Activated naive CD4-positive, alpha-beta T cell treated with anti-CD3 and anti-CD28 coated beads, Interleukin-2, amount 50 U/mL, for 24 hours (primary cell): ENCODE data around the gene RBBP9.
"Not testable (repeated sequence)": the region's sequence is repeated elsewhere in the genome, so short reads cannot be mapped to it uniquely, and the experiment has no call there.

Experiments
- H3K27ac Mint-ChIP-seq: one replicate; pipeline ENCODE4 v1.8.0; 2021; ENCODE audit warnings: mild to moderate bottlenecking, mixed read lengths
- H3K27me3 Mint-ChIP-seq: one replicate; pipeline ENCODE4 v1.8.0; 2021; ENCODE audit warnings: mixed read lengths
- H3K36me3 Mint-ChIP-seq: one replicate; pipeline ENCODE4 v1.8.0; 2021; ENCODE audit warnings: mixed read lengths
- H3K4me1 Mint-ChIP-seq: one replicate; pipeline ENCODE4 v1.8.0; 2021; ENCODE audit warnings: mixed read lengths
- H3K4me3 Mint-ChIP-seq: one replicate; pipeline ENCODE4 v1.8.0; 2021; ENCODE audit warnings: mild to moderate bottlenecking, mixed read lengths
- H3K9me3 Mint-ChIP-seq: one replicate; pipeline ENCODE4 v1.8.0; 2021; ENCODE audit warnings: mixed read lengths

RBBP9 gene

DNA sequence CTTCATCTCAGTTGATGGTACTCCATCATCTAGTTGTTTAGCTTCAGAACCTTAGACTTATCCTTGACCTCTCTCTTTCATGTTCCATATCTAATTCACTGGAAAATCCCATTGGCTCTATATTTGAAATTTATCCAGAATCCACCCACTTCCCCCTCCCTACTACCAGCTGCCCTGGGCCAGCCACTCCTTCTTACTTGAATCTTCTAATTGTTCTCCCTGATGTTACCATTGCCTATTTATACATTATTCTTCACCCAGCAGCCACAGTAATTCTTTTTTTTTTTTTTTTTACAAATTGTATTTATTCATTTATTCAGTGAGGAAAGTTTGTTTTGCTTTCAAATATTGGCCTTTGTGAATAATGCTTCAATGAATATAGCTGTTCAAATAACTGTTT, 18.9 kb upstream of the RBBP9 start:
- H3K9me3 Mint-ChIP-seq = no peaks in the 10 kb centered on the region

DNA sequence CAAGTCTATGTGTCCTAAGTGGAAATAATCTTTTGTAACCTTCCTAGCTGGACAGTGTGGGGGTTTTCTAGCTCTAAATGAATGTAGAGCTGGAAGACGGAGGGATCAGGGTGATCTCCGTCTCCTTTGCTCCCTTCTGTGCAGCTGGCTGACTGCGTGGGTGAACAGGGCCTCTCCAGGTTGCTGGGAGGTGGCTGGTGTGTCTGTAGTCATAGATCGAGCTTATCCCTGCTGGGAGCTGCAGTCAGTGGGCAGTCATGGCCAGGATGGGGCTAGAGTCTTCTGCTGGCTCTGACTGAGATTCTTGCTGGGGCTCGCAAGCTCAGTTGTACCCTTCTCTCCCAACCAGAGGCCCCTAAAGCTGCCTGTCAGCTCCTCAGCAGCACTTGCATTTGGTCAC, 17.1 kb upstream of the RBBP9 start:
- Mint-ChIP-seq H3K36me3 (peaks cover 16% of the 10 kb centered on the region), H3K27ac (no peak overlapping the region), H3K9me3 (no peaks in the 10 kb centered on the region), H3K27me3 (no peaks in the 10 kb centered on the region), H3K4me1 (peaks cover 49% of the 10 kb centered on the region), H3K4me3 (no peak overlapping the region)

More for the DNA sequence above, 18.9 kb upstream of the RBBP9 start:
- H3K4me1 Mint-ChIP-seq = peaks cover 33% of the 10 kb centered on the region
- H3K36me3 Mint-ChIP-seq = peaks cover 12% of the 10 kb centered on the region
- H3K4me3 Mint-ChIP-seq = no peak overlapping the region
- no peaks in the 10 kb centered on the region for H3K27me3 Mint-ChIP-seq
- no peak overlapping the region for H3K27ac Mint-ChIP-seq

DNA sequence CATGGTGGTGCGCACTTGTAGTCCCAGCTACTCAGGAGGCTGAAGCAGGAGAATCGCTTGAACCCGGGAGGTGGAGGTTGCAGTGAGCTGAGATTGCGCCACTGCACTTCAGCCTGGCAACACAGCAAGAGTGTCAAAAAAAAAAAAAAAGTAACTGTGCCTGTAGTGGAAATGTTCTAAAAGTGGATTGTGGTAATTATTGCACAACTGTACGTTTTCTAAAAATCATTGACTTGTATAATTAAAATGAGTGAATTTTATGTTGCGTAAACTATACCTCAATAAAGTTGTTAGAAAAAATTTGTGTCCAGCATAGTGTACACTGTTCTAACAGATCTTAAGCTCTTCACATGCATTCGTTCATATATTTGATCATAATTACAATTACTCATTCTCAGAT, 16.2 kb upstream of the RBBP9 start:
- Mint-ChIP-seq H3K4me3 (peak overlapping the region; percentile 6), H3K9me3 (no peaks in the 10 kb centered on the region), H3K4me1 (peaks cover 58% of the 10 kb centered on the region), H3K36me3 (peaks cover 16% of the 10 kb centered on the region), H3K27me3 (no peaks in the 10 kb centered on the region), H3K27ac (no peak overlapping the region)

DNA sequence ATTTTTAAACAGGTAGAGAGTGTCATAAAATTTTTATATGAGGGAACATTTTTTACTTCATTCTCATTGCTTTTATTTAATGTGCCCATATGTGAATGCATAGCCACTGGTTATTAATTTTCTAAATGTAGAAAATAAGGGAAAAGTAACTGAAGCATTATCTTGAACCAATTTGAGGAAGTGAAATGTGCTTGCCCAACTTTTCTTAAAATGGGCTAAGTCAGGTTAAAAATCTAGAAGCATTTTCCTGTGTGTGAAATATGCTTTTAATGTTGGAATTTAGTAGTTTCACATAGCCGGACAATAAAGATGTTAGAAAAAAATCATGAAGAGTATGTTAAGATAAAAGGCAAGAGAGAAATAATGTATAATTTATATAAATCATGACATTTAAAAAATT, 14.5 kb upstream of the RBBP9 start:
- Mint-ChIP-seq H3K36me3 (peaks cover 18% of the 10 kb centered on the region), H3K4me3 (no peak overlapping the region), H3K4me1 (peaks cover 70% of the 10 kb centered on the region), H3K27ac (no peak overlapping the region), H3K27me3 (no peaks in the 10 kb centered on the region), H3K9me3 (no peaks in the 10 kb centered on the region)

DNA sequence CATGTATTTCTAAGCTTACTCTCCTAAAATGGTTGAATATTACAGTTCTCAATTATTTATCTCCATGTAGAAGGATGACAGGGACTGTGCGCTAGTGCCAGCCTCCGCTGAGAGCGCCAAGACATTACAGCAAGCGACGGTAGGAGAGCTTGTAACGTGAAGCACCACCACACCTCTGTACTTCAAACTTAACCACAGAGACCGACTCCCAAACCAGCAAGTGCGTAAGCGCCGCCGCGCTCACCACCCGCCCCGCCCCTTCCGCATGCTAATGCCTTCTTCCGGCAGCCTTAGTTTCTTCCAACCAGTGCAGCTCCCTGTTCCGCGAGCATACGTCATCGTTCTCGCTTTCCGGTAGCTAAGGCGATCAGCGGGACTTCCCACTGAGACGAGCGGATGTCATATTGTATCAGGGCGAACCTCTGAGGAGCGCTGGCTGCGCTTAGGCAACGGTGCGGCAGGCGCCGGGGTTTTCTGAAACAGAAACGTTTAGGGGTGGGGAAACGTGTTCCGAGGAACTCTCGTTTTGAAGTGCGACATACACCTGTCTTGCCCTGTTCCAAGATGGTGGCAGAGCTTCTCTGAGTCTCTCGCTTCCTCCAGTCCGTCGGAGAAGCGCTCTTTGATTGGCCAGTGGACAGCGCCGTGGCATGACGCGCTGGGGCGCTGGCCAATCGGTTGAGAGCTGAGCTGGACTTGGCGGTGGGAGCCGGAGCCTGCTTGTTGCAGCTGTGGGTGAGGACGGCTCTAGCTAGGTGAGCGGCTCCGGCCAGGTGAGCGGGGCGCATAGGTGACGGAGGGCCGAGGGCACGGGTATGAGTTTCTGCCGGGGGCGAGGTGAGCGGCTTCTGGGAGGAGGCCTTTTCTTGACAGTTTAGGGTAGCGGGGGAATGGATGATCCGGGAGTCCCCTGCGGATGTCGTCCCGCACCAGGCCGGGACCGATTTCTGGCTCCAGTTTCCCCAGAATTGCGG, 10.5 kb upstream of the RBBP9 start, which contains the start of gene SEC23B:
Gene SEC23B, plus strand, starts transcription at position 723 of the 974 bp plus-strand sequence. CDS start 2,896 bp downstream, outside the sequence.
- H3K9me3 Mint-ChIP-seq = no peaks in the 10 kb centered on the region
- peak within 1 kb of the TSS; percentile 99 for H3K27ac Mint-ChIP-seq
- H3K4me1 Mint-ChIP-seq = peaks cover 52% of the 10 kb centered on the region
- H3K27me3 Mint-ChIP-seq = no peaks in the 10 kb centered on the region
- H3K36me3 Mint-ChIP-seq = peaks cover 12% of the 10 kb centered on the region
- H3K4me3 Mint-ChIP-seq = peak within 1 kb of the TSS; percentile 100

DNA sequence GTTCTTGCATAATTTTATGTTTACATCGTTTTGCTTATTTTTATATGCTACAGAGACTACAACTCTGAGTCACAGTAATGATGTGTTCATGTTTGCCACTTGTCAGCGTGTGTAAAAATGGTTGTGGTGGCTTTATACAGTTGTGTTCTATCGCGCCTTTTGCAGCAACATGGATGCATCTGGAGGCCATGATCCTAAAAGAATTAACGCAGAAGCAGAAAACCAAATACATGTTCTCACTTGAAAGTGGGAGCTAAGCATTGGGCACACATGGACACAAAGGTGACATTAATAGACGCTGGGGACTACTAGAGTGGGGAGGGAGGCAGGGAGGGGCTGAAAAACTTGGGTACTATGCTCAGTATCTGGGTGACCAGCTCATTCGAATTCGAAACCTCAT, 9.7 kb upstream of the RBBP9 start:
- Mint-ChIP-seq H3K27me3 (no peaks in the 10 kb centered on the region), H3K4me1 (peaks cover 51% of the 10 kb centered on the region), H3K27ac (peak overlapping the region; percentile 99), H3K9me3 (no peaks in the 10 kb centered on the region), H3K36me3 (peaks cover 12% of the 10 kb centered on the region), H3K4me3 (peak overlapping the region; percentile 100)

DNA sequence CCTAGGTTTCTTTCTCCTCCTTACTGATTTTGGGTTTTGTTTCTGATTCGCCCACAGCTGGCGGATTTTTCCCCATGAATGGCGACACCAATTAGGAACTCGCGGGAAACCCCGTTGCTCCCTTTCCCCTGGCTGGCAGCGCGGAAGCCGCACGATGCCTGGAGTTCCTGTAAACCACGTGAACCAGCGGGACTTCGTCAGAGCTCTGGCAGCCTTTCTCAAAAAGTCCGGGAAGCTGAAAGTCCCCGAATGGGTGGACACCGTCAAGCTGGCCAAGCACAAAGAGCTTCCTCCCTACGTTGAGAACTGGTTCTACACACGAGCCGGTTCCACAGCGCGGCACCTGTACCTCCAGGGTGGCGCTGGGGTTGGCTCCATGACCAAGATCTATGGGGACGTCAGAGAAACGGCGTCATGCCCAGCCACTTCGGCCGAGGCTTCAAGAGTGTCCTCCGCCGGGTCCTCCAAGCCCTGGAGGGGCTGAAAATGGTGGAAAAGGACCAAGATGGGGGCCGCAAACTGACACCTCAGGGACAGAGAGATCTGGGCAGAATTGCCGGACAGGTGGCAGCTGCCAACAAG, 7.5 kb upstream of the RBBP9 start:
- no peaks in the 10 kb centered on the region for H3K27me3 Mint-ChIP-seq
- no peak overlapping the region for H3K27ac Mint-ChIP-seq
- no peaks in the 10 kb centered on the region for H3K9me3 Mint-ChIP-seq
- H3K4me1 Mint-ChIP-seq = peaks cover 32% of the 10 kb centered on the region
- H3K4me3 Mint-ChIP-seq = no peak overlapping the region
- peaks cover 2% of the 10 kb centered on the region for H3K36me3 Mint-ChIP-seq

DNA sequence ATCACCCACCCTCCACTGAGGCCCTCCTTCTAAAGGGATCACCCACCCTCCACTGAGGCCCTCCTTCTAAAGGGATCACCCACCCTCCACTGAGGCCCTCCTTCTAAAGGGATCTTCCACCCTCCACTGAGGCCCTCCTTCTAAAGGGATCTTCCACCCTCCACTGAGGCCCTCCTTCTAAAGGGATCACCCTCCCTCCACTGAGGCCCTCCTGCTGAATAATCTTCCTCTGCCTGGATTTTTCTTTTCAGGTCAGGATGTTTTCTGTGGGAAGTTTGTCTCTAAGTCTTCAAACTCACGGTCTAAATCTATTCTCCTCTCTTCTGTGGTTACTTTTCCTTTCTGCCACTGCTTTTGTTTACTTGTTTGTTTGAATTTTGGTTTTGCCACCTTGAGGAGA, 4.6 kb upstream of the RBBP9 start:
- not testable (repeated sequence) for H3K36me3 Mint-ChIP-seq, H3K4me1 Mint-ChIP-seq, H3K27me3 Mint-ChIP-seq, H3K27ac Mint-ChIP-seq, H3K9me3 Mint-ChIP-seq, H3K4me3 Mint-ChIP-seq

DNA sequence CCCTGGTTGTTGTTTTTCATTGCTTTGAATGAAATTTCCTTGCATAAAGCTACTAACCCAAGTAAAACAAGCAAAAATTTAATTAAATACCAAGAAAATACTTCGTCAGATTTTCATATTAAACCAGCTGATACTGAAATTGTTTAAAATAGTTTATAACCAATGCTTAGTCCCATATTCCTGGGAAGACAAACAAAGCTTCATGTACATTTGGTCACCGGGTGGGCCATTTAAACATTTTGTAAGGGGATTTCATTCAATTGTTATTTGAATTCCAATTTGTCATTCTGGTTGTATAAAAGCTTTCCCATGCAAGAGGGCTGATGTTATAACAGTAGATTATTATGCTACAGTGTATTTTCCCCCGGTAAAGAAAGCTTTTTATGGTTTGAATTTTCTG, 578 bp upstream of the RBBP9 start:
- Mint-ChIP-seq H3K4me1 (peaks cover 11% of the 10 kb centered on the region), H3K27me3 (no peaks in the 10 kb centered on the region), H3K27ac (no peak overlapping the region), H3K36me3 (peaks cover 5% of the 10 kb centered on the region), H3K4me3 (peak overlapping the region; percentile 97), H3K9me3 (no peaks in the 10 kb centered on the region)

DNA sequence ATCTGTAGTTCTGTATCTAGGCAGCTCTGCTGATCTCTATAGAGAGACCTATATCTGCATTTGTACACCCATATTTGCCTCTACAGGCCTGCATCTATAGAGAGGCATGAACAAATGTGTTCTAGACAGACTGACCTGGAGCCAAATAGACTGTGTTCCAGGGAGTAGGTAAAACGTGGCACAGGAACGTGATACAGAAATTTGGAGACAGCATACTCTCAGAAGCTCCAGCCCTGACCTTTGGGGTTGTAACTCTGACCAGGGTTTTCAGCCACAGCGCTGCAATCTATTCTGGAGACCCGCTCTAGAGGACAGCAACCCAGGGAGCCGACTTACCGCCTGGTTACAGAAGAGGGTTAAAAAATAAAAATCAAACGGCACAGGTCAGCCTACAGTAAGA, 983 bp downstream of the RBBP9 start:
- Mint-ChIP-seq H3K36me3 (peaks cover 7% of the 10 kb centered on the region), H3K4me3 (peak overlapping the region; percentile 97), H3K9me3 (no peaks in the 10 kb centered on the region), H3K27me3 (no peaks in the 10 kb centered on the region), H3K4me1 (peaks cover 11% of the 10 kb centered on the region), H3K27ac (peak overlapping the region; percentile 51)

DNA sequence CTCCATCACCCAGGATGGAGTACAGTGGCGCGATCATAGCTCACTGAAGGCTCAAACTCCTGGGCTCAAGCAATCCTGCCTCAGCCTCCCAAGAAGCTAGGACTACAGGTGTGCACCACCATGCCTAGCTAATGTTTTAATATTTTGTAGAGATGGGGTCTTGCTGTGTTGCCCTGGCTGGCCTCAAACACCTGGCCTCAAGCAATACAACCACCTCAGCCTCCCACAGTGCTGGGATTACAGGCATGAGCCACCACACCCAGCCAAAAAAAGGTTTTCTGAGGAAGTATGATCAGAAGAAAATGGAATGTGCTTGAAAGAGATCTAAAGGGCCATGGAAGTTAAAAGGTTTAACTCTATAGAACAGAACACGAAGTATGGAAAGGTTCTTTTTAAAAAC, 8.7 kb downstream of the RBBP9 start:
- H3K4me1 Mint-ChIP-seq = no peaks in the 10 kb centered on the region
- no peak overlapping the region for H3K4me3 Mint-ChIP-seq
- peaks cover 12% of the 10 kb centered on the region for H3K36me3 Mint-ChIP-seq
- H3K9me3 Mint-ChIP-seq = no peaks in the 10 kb centered on the region
- H3K27me3 Mint-ChIP-seq = no peaks in the 10 kb centered on the region
- no peak overlapping the region for H3K27ac Mint-ChIP-seq

DNA sequence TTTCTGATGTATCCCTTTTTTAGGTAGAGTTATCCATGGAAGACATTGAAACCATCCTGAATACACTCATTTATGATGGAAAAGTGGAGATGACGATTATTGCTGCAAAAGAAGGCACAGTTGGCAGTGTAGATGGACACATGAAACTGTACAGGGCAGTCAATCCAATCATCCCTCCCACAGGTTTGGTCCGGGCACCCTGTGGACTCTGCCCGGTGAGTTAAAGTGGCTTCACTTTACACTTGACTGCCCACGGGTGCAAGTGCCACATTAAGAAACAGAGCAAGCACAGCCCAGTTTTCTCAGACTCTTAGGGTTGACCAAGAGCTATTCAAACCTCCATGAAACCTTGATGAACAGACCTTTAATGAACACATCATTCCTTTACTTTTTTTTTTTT, 15.4 kb downstream of the RBBP9 start:
- Mint-ChIP-seq H3K4me3 (no peak overlapping the region), H3K9me3 (no peaks in the 10 kb centered on the region), H3K27ac (peak overlapping the region; percentile 35), H3K36me3 (peaks cover 7% of the 10 kb centered on the region), H3K4me1 (no peaks in the 10 kb centered on the region), H3K27me3 (no peaks in the 10 kb centered on the region)

DNA sequence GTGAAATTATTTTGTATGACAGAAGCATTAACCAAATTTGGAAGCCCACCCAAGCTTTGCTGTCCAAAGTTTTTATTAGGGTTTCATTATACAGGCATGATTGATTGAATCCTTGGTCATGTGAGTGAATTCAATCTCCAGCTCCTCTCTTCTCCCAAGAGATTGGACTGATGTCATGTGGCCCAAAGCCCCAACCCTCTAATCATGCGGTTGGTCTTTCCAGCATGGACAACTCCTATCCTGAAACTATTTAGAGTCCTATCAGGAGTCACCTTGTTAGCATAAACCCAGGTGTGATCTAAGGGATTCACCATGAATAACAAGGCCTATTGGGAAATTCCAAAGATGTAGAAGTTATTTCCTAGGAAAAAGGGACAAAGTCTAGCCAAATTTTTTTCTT, 19.2 kb downstream of the RBBP9 start:
- H3K27ac Mint-ChIP-seq = no peak overlapping the region

DNA sequence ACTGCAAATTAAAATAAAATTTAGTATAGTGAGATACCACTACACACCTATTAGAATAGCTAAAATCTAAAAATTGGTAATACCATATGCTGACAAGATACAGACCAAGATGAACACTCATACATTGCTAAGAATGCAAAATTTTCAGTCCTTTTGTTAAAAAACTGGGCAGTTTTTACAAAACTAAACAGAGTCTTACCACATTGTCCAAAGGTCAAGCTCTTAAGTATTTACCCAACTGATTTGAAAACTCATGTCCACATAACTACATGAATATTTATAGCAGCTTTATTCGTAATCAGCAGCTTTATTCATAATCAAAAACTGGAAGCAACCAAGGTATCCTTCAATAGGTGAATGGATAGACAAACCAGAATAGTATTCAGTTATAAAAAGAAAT, 19.8 kb downstream of the RBBP9 start:
- no peaks in the 10 kb centered on the region for H3K27me3 Mint-ChIP-seq
- H3K4me1 Mint-ChIP-seq = no peaks in the 10 kb centered on the region
- peaks cover 18% of the 10 kb centered on the region for H3K36me3 Mint-ChIP-seq
- no peak overlapping the region for H3K4me3 Mint-ChIP-seq
- H3K27ac Mint-ChIP-seq = no peak overlapping the region
- no peaks in the 10 kb centered on the region for H3K9me3 Mint-ChIP-seq

More for the DNA sequence above, 19.2 kb downstream of the RBBP9 start:
- H3K36me3 Mint-ChIP-seq = peaks cover 18% of the 10 kb centered on the region
- H3K27me3 Mint-ChIP-seq = no peaks in the 10 kb centered on the region
- no peak overlapping the region for H3K4me3 Mint-ChIP-seq
- no peaks in the 10 kb centered on the region for H3K4me1 Mint-ChIP-seq
- no peaks in the 10 kb centered on the region for H3K9me3 Mint-ChIP-seq

DNA sequence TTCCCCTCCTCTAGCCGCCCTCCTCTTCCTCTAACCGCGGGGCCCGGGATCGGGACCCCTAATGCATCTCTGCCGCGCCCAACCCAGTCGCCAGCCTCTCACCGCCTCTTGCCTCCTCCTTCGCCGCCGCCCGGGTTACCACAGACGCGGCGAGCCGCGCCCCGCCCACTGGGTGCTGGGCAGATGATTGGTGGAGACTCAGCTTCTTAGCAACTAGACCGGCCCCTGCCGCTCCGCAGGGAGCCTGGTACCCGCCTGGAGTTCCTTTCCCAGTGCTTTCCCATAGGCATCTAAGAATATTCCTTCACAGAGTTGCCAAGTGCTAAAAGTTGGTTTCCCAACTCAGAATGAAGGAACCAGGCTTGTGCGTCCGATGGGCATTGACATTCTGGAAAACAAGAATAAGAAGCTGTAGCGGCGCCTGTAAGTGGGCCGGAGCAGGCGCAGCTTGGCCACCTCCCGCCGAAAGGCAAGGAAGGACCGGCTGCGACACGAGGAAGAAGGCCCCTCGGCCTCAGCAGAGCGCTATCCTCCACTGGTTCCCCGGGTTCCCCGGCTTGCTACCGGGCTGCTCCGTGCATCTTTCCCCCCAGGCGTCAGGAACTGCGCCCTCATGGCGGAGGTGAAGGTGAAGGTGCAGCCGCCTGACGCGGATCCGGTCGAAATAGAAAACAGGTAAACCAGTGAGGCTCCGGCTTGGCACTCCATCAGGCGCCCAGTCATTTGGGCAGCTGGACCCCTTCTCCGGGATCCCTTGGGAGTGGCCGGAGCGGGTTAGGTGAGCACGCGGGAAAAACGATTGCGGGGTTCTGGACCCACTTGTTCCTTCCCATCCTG, 29.9 kb downstream of the RBBP9 start, which contains the start of the genes DZANK1 and POLR3F:
Gene DZANK1, minus strand, starts transcription at position 137 of the 837 bp plus-strand sequence. CDS start 1,672 bp downstream, outside the sequence.
Gene POLR3F, plus strand, starts transcription at position 497 of the 837 bp plus-strand sequence. Its CDS starts 117 bp downstream, at position 614.
- peak within 1 kb of the TSS; percentile 94 for H3K4me3 Mint-ChIP-seq
- peak within 1 kb of the TSS; percentile 98 for H3K27ac Mint-ChIP-seq
- H3K4me1 Mint-ChIP-seq = peaks cover 38% of the 10 kb centered on the region
- no peaks in the 10 kb centered on the region for H3K9me3 Mint-ChIP-seq
- H3K27me3 Mint-ChIP-seq = no peaks in the 10 kb centered on the region
- H3K36me3 Mint-ChIP-seq = peaks cover 3% of the 10 kb centered on the region
